Mesothelial cell of epicardium (in vitro differentiated cells): ENCODE results near the gene LACTBL1. TPM values are rescaled to one million over a fixed set of nuclear protein-coding genes. Genes with fewer than 3 reads are reported as not detected.

ENCODE experiments used
- DNase-seq, 2 experiments: peaks; one replicate each; pipeline ENCODE4 v3.0.0; 2021; ENCODE audit warnings: low spot score in 2 of 2; ENCODE audit not compliant: unreplicated experiment in 2 of 2
- H3K27ac Mint-ChIP-seq: 2 replicates; pipeline ENCODE4 v1.8.0; 2021; ENCODE audit warnings: mixed read lengths
- H3K27me3 Mint-ChIP-seq: 2 replicates; pipeline ENCODE4 v1.8.0; 2021; ENCODE audit warnings: low read depth, mixed read lengths
- H3K36me3 Mint-ChIP-seq: 2 replicates; pipeline ENCODE4 v1.8.0; 2021; ENCODE audit warnings: mixed read lengths
- H3K4me1 Mint-ChIP-seq: 2 replicates; pipeline ENCODE4 v1.8.0; 2021; ENCODE audit warnings: mixed read lengths
- H3K4me3 Mint-ChIP-seq: 2 replicates; pipeline ENCODE4 v1.8.0; 2021; ENCODE audit warnings: mild to moderate bottlenecking, moderate library complexity, mixed read lengths
- H3K9me3 Mint-ChIP-seq: 2 replicates; pipeline ENCODE4 v1.8.0; 2021; ENCODE audit warnings: mixed read lengths
- total RNA-seq: library from RNA; stranded (reverse); gene quantifications from 3 replicates; pipeline ENCODE4 v1.2.1, GENCODE V29; 2021
- TF ChIP-seq, protein P1 (sequence below): fragments of 200-600 bp; sonication (generic); IDR thresholded peaks from one replicate; pipeline ENCODE4 v1.5.0; 2021; ENCODE audit warnings: antibody characterized with exemption; ENCODE audit not compliant: unreplicated experiment

The LACTBL1 gene
- total RNA-seq, 1 donor from 2014 or later: not detected

DNA sequence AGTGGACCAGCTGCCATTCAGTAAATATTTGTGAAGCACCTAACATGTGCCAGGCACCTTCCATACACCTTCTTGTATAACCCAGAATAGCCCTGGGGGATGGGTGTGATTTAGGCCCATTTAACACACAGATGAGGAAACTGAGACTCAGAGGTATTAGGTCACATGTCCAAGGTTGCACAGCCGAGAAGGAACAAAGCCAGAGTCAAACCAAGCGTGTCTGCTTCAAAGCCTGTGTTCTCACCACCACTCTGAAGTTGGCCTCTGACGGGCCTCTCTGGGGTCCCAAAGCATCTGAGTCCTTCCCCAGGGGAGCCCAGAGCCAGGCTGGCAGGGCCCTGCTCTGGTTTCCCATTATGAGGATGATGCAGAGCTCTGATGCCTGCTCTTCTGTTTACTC, 65.1 kb downstream of the LACTBL1 start:
- Mint-ChIP-seq H3K4me3 (no peak overlapping the region), H3K9me3 (no peaks in the 10 kb centered on the region), H3K4me1 (no peaks in the 10 kb centered on the region), H3K27me3 (no peaks in the 10 kb centered on the region), H3K27ac (no peak overlapping the region), H3K36me3 (peaks cover 24% of the 10 kb centered on the region)
- TF ChIP-seq, protein P1, sequence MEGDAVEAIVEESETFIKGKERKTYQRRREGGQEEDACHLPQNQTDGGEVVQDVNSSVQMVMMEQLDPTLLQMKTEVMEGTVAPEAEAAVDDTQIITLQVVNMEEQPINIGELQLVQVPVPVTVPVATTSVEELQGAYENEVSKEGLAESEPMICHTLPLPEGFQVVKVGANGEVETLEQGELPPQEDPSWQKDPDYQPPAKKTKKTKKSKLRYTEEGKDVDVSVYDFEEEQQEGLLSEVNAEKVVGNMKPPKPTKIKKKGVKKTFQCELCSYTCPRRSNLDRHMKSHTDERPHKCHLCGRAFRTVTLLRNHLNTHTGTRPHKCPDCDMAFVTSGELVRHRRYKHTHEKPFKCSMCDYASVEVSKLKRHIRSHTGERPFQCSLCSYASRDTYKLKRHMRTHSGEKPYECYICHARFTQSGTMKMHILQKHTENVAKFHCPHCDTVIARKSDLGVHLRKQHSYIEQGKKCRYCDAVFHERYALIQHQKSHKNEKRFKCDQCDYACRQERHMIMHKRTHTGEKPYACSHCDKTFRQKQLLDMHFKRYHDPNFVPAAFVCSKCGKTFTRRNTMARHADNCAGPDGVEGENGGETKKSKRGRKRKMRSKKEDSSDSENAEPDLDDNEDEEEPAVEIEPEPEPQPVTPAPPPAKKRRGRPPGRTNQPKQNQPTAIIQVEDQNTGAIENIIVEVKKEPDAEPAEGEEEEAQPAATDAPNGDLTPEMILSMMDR: no peak
- DNase-seq: no peak

DNA sequence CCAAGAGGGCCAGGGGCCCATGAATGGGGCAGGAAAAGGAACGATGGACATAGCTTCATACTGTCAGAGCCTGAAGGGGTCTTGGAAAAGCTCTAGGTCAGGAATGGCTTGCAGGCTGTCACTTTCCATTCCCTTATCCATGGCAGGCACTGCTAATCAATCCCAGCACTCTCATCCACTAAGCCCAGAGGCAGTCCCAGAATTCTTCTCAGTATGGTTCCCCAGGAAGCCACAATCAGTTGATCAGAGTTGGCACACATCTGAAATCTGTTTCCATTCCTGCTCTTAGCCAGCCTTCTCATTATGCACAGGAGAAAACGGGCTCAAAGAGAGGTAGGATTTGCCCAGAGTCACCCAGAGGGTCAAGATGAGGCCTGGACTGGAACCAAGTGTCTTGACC, 65.7 kb downstream of the LACTBL1 start:
- TF ChIP-seq, protein P1: no peak
- no peaks in the 10 kb centered on the region for H3K27me3 Mint-ChIP-seq
- no peak overlapping the region for H3K27ac Mint-ChIP-seq
- H3K4me1 Mint-ChIP-seq: no peaks in the 10 kb centered on the region
- peaks cover 24% of the 10 kb centered on the region for H3K36me3 Mint-ChIP-seq
- no peak for DNase-seq
- no peaks in the 10 kb centered on the region for H3K9me3 Mint-ChIP-seq
- no peak overlapping the region for H3K4me3 Mint-ChIP-seq

DNA sequence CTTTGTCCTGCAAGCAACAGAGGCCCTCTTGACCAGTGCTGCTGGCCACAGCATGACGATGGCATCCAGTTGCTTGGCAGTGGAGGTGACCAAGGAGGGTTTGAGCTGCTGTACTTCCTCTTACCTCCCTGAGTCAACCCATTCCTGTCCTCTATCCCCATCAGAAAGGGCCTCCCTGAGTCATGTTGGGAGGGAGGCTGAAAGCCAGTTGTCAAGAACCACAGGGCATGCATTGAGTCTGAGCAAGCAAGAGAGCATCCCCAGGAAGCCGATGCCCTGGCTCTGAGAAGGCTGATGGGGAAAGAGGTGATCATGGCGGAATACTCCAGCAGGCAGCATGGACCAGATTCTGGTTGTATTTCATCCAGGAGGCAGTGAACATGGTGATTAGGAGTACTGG, 69.6 kb downstream of the LACTBL1 start:
- Mint-ChIP-seq H3K4me1 (no peaks in the 10 kb centered on the region), H3K27me3 (no peaks in the 10 kb centered on the region), H3K4me3 (no peak overlapping the region), H3K9me3 (no peaks in the 10 kb centered on the region), H3K36me3 (peaks cover 25% of the 10 kb centered on the region), H3K27ac (no peak overlapping the region)
- TF ChIP-seq, protein P1: no peak
- no peak for DNase-seq

Other genes with a start within 250 kb of the LACTBL1 start
- gene TEX46, start 43.0 kb upstream of the LACTBL1 start, total RNA-seq: 0.54 TPM in 1 of 3 replicates, not detected in the others
- 164 to 168 TPM (median 165 TPM) in 3 replicates for gene KDM1A, start 46.6 kb upstream of the LACTBL1 start, total RNA-seq
- 67.6 to 71.9 TPM (median 69.4 TPM) in 3 replicates for gene LUZP1, start 196.0 kb upstream of the LACTBL1 start, total RNA-seq
- 0.09 to 0.18 TPM in 2 of 3 replicates, not detected in the other for gene HTR1D, start 244.6 kb upstream of the LACTBL1 start, total RNA-seq